Peyer's patch (tissue), 4 donors: ENCODE measurements around the gene TSPAN18. TPM values are rescaled to one million over a fixed set of nuclear protein-coding genes. Genes with fewer than 3 reads are reported as not detected.

Experiments
- DNase-seq, 3 donors: peaks; one replicate each; pipeline ENCODE4 v3.0.0-alpha.2; 2017 to 2019
- H3K27ac ChIP-seq, 4 donors: fragments of 200-600 bp; sonication (generic); one replicate each; pipeline ENCODE4 v1.5.1; 2016 to 2019
- H3K27me3 ChIP-seq, 2 donors: fragments of 200-600 bp; sonication (generic); one replicate each; pipeline ENCODE4 v1.5.1; 2019
- H3K36me3 ChIP-seq, 3 donors: fragments of 200-600 bp; sonication (generic); one replicate each; pipeline ENCODE4 v1.5.1; 2016 to 2019
- H3K4me1 ChIP-seq, 4 donors: fragments of 200-600 bp; sonication (generic); one replicate each; pipeline ENCODE4 v1.5.1; 2016 to 2019
- H3K4me3 ChIP-seq, 4 donors: fragments of 200-600 bp; sonication (generic); 1 replicate in 3 of 4; 2 replicates in 1 of 4; pipeline ENCODE4 v1.5.1; 2016 to 2019; ENCODE audit warnings: mild to moderate bottlenecking in 1 of 4
- H3K9me3 ChIP-seq, 4 donors: fragments of 200-600 bp; sonication (generic); one replicate each; pipeline ENCODE4 v1.5.1; 2016 to 2019; ENCODE audit warnings: mild to moderate bottlenecking in 1 of 4
- POLR2A ChIP-seq, 2 donors: fragments of 450-650 bp; IDR thresholded peaks; one replicate each; pipeline ENCODE4 v1.5.1; 2017; ENCODE audit warnings: antibody characterized with exemption in 2 of 2, mild to moderate bottlenecking in 2 of 2, moderate library complexity in 2 of 2
- total RNA-seq, 4 donors: library from RNA; depleted of rRNA; stranded (reverse); fragments of >200 nt; gene quantifications; one replicate each; pipeline ENCODE4 v1.1.0, GENCODE V29; 2016
- TF ChIP-seq, protein P1 (sequence below), 6 experiments: fragments of 450-650 bp in 4 of 6; fragments of 200-600 bp in 2 of 6; sonication (generic) in 1 of 6; IDR thresholded peaks; one replicate each; pipeline ENCODE4 v1.5.1; 2017 to 2019; ENCODE audit warnings: antibody characterized with exemption in 6 of 6, mild to moderate bottlenecking in 3 of 6, moderate library complexity in 1 of 6

Gene TSPAN18
- total RNA-seq, 4 donors from 2014 or later, result 1.1 to 19.8 (median 3.1) TPM

DNA sequence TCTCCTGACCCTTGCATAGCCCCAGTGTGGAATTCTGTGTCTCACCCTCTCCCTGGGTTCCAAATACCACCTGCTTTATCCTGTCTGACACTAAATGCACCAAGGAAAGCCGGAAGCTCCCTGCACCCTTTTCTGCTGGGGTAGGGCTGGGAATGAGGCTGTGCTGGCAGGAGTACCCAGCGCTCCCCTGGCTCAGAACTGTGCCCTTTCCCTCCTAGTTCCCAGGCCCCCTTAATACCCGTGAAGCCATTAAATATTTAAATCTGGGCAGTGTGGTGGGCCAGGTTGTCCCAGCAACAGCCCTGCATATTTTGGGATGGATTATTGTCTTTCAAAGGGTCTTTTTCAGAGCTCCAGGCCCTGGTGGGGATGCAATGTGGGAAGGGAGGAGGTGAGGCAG is 160.9 kb downstream of the TSPAN18 start:
- Histone ChIP-seq H3K36me3 (no peaks in the 10 kb centered on the region), H3K4me1 (peaks cover 0 to 18% (median 2%) of the 10 kb centered on the region in 4 donors), H3K27me3 (no peaks in the 10 kb centered on the region), H3K27ac (no peak overlapping the region), H3K4me3 (no peak overlapping the region), H3K9me3 (no peaks in the 10 kb centered on the region)
- no peak for DNase-seq
- no peak for TF ChIP-seq POLR2A (IDR thresholded peaks at IDR 0.05)
- TF ChIP-seq, protein P1, sequence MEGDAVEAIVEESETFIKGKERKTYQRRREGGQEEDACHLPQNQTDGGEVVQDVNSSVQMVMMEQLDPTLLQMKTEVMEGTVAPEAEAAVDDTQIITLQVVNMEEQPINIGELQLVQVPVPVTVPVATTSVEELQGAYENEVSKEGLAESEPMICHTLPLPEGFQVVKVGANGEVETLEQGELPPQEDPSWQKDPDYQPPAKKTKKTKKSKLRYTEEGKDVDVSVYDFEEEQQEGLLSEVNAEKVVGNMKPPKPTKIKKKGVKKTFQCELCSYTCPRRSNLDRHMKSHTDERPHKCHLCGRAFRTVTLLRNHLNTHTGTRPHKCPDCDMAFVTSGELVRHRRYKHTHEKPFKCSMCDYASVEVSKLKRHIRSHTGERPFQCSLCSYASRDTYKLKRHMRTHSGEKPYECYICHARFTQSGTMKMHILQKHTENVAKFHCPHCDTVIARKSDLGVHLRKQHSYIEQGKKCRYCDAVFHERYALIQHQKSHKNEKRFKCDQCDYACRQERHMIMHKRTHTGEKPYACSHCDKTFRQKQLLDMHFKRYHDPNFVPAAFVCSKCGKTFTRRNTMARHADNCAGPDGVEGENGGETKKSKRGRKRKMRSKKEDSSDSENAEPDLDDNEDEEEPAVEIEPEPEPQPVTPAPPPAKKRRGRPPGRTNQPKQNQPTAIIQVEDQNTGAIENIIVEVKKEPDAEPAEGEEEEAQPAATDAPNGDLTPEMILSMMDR (IDR thresholded peaks at IDR 0.05), result no peak

- TF ChIP-seq POLR2A (IDR thresholded peaks at IDR 0.05), result no peak
- TF ChIP-seq, protein P1 (IDR thresholded peaks at IDR 0.05), result no peak
- H3K4me3 ChIP-seq, result no peak overlapping the region
- no peak overlapping the region for H3K27ac ChIP-seq
- H3K9me3 ChIP-seq, result no peaks in the 10 kb centered on the region
- no peaks in the 10 kb centered on the region for H3K27me3 ChIP-seq
- DNase-seq, result no peak
- H3K4me1 ChIP-seq, result peaks cover 0 to 16% (median 0%) of the 10 kb centered on the region in 4 donors
- no peaks in the 10 kb centered on the region for H3K36me3 ChIP-seq
Observed at GRCh38 chr11:44889266-44889665, 162.5 kb downstream of the TSPAN18 start.

DNA sequence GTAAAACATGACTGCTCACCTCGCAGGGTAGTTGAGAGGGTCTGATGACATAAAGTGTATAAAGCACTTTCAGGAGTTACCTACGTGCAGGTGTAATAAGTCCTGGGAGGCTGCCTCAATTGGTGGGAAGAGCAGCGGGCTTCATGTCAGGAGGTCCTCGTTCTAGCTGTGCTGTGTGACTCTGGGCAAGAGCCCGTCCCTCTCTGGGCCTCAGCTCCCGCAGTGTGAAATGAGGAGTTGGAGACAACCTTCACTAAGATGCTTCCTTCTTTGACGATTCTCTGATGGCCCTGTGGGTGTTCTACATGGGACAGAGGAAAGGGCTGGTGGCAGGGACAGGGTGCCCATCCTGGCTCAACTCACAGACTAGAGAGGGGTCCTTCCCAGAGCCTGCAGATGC is 166.1 kb downstream of the TSPAN18 start:
- peak overlapping the region in 1 of 4 donors; percentile 70 for H3K27ac ChIP-seq

DNA sequence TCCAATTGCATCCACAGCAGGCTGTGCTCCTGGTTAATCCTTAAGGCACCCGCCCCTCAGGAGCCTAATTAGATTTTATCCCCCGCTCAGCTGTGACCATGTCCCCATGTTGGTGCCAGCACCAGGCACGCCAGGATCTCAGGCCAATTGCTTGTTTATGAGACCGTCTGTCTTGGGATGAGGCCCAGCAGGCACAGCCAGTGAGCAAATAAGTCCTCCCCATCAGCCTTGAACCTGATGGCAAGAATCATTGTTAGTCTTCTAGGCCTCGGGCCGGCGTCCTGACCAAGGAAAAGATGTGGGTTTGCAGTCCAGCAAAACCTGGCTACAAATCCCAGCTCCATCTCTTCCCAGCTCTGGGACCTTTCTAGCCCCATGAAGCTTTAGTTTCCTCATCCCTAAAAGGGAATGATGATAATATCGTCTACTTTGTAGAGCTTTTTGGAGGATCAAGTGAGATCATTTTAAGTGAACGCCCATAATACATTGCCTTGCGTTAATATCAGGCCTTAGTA is 166.6 kb downstream of the TSPAN18 start:
- Histone ChIP-seq H3K36me3 (no peaks in the 10 kb centered on the region), H3K9me3 (no peaks in the 10 kb centered on the region), H3K27me3 (no peaks in the 10 kb centered on the region), H3K27ac (peak overlapping the region in 2 of 4 donors; percentile 14 to 70), H3K4me3 (no peak overlapping the region), H3K4me1 (peaks cover 0 to 8% (median 0%) of the 10 kb centered on the region in 4 donors)
- TF ChIP-seq, protein P1 (IDR thresholded peaks at IDR 0.05), result no peak
- no peak for TF ChIP-seq POLR2A (IDR thresholded peaks at IDR 0.05)
- no peak for DNase-seq

More for the DNA sequence above, 166.1 kb downstream of the TSPAN18 start:
- Histone ChIP-seq H3K36me3 (no peaks in the 10 kb centered on the region), H3K27me3 (no peaks in the 10 kb centered on the region), H3K9me3 (no peaks in the 10 kb centered on the region), H3K4me3 (no peak overlapping the region), H3K4me1 (peaks cover 0 to 8% (median 0%) of the 10 kb centered on the region in 4 donors)
- DNase-seq, result no peak
- TF ChIP-seq, protein P1 (IDR thresholded peaks at IDR 0.05), result no peak
- no peak for TF ChIP-seq POLR2A (IDR thresholded peaks at IDR 0.05)

- Histone ChIP-seq H3K4me1 (peaks cover 0 to 8% (median 0%) of the 10 kb centered on the region in 4 donors), H3K36me3 (no peaks in the 10 kb centered on the region), H3K4me3 (no peak overlapping the region), H3K27ac (peak overlapping the region in 2 of 4 donors; percentile 14 to 70), H3K9me3 (no peaks in the 10 kb centered on the region), H3K27me3 (no peaks in the 10 kb centered on the region)
- DNase-seq, result peak; percentile 30 to 75 (median 71)
- no peak for TF ChIP-seq POLR2A (IDR thresholded peaks at IDR 0.05)
- TF ChIP-seq, protein P1 (IDR thresholded peaks at IDR 0.05), result peak; percentile 30 to 80 (median 67)
Observed at GRCh38 chr11:44893846-44894617, 167.3 kb downstream of the TSPAN18 start.
